CD4-positive, alpha-beta memory T cell (primary cell): ENCODE results near the gene CACNA1A. TPM values are rescaled to one million over a fixed set of nuclear protein-coding genes. Genes with fewer than 3 reads are reported as not detected.

Source experiments
- CTCF ChIA-PET: fragments of 350-600 bp; sonication (Branson Sonifier 250); formaldehyde crosslinking; loops from one replicate; lab custom pipeline; 2021; ENCODE audit warnings: inconsistent platforms; ENCODE audit not compliant: partially characterized antibody; lab: Charles Lee
- POLR2A ChIA-PET: fragments of 350-600 bp; sonication (Branson Sonifier 250); formaldehyde crosslinking; loops from one replicate; lab custom pipeline; 2021; ENCODE audit not compliant: partially characterized antibody; lab: Charles Lee
- DNase-seq, 5 donors: peaks; one replicate each; pipeline versions ENCODE4 v3.0.0 to v3.0.0-alpha.2; 2020 to 2022; ENCODE audit warnings: mixed read lengths in 1 of 5
- H3K27ac ChIP-seq: one replicate; pipeline ENCODE4 v1.7.0; 2013; ENCODE audit warnings: low read depth, low read length
- H3K27me3 ChIP-seq: 2 replicates; pipeline ENCODE4 v1.7.0; 2013; ENCODE audit warnings: mild to moderate bottlenecking, low read length, moderate library complexity; ENCODE audit not compliant: insufficient read depth
- H3K36me3 ChIP-seq: 2 replicates; pipeline ENCODE4 v1.7.0; 2013; ENCODE audit warnings: mild to moderate bottlenecking, low read length, moderate library complexity; ENCODE audit not compliant: insufficient read depth
- H3K4me1 ChIP-seq: 2 replicates; pipeline ENCODE4 v1.7.0; 2013; ENCODE audit warnings: mild to moderate bottlenecking, low read length, moderate library complexity; ENCODE audit not compliant: insufficient read depth
- H3K4me3 ChIP-seq, 2 donors: one replicate each; pipeline ENCODE4 v1.7.0; 2013; ENCODE audit warnings: low read length in 2 of 2, mild to moderate bottlenecking in 1 of 2
- H3K9me3 ChIP-seq, 2 donors: one replicate each; pipeline ENCODE4 v1.7.0; 2013; ENCODE audit warnings: low read length in 2 of 2, control low read depth in 1 of 2; ENCODE audit not compliant: control insufficient read depth in 1 of 2
- H3K27ac Mint-ChIP-seq, 7 donors: one replicate each; pipeline ENCODE4 v1.8.0; 2020 to 2021; ENCODE audit warnings: mixed read lengths in 7 of 7, mild to moderate bottlenecking in 6 of 7, inconsistent platforms in 3 of 7, moderate library complexity in 3 of 7
- H3K27me3 Mint-ChIP-seq, 2 donors: one replicate each; pipeline ENCODE4 v1.8.0; 2020 to 2021; ENCODE audit warnings: mixed read lengths in 2 of 2
- H3K36me3 Mint-ChIP-seq, 2 donors: one replicate each; pipeline ENCODE4 v1.8.0; 2020 to 2021; ENCODE audit warnings: mixed read lengths in 2 of 2, inconsistent platforms in 1 of 2, mild to moderate bottlenecking in 1 of 2
- H3K4me1 Mint-ChIP-seq, 4 donors: one replicate each; pipeline ENCODE4 v1.8.0; 2020 to 2021; ENCODE audit warnings: mixed read lengths in 4 of 4, mild to moderate bottlenecking in 1 of 4
- H3K4me3 Mint-ChIP-seq, 8 donors: one replicate each; pipeline ENCODE4 v1.8.0; 2020 to 2021; ENCODE audit warnings: mixed read lengths in 8 of 8, mild to moderate bottlenecking in 7 of 8, moderate library complexity in 6 of 8, inconsistent platforms in 3 of 8
- H3K9me3 Mint-ChIP-seq, 8 donors: one replicate each; pipeline ENCODE4 v1.8.0; 2020 to 2021; ENCODE audit warnings: mixed read lengths in 8 of 8, mild to moderate bottlenecking in 5 of 8, inconsistent platforms in 3 of 8, moderate library complexity in 1 of 8
- intact Hi-C: fragments of 100-400 bp; cut with micrococcal nuclease; formaldehyde crosslinking; loops from one replicate; pipeline ENCODE4 v1.15.1; 2023
- polyA plus RNA-seq, 2 donors: library from polyadenylated mRNA; unstranded; fragments of 300-500 nt; fragmentation: Illumina TruSeq; gene quantifications; one replicate each; pipeline ENCODE4 v1.2.3, GENCODE V29; 2021
- total RNA-seq, 2 experiments: library from RNA; stranded (reverse); gene quantifications; one replicate each; pipeline ENCODE4 v1.2.3, GENCODE V29; 2021

The CACNA1A gene
- total and polyA plus RNA-seq, 4 experiments from 2014 or later: 0.19 to 0.35 (median 0.26) TPM

DNA sequence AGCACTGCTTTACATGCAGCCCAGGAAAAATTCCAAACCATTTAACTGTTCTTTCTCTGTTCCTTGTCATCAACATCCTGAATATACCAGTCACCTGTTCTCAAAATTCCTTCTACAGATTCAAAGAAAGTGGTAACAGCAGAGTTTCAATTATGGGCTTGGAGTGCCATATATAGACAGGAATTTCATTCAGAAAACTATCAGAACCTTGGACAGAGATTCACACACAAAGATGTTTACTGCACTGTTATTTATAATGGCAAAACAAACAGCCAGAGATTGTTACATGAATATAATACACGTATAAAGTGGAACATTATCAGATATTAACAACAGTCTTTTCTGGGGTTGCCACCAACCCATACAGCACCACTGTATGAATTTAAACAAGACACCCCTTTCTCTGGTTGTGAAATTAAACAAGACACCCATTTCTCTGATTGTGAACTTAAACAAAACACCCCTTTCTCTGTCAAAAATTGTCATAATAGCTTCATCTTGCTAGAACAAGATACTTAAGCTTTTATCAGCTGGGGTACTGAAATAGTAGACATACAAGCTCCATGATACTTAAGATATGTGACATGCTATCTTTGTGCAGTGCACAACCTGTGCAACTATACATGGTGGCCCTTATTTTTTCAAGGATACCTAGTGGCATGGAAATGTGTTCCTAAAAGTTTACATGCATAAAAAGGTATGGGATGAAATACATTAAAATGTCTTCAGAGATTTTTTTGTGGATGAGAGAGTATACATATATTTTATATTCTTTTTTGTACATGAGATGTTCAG, 12.6 kb downstream of the CACNA1A start:
- no peak overlapping the region for H3K27ac ChIP-seq
- H3K36me3 ChIP-seq: no peaks in the 10 kb centered on the region
- peaks cover 2 to 21% (median 12%) of the 10 kb centered on the region in 8 donors for H3K9me3 Mint-ChIP-seq
- no peaks in the 10 kb centered on the region for H3K36me3 Mint-ChIP-seq
- intact Hi-C loops: no loop called here
- ChIA-PET POLR2A (no interaction called here), CTCF (no interaction called here)
- no peaks in the 10 kb centered on the region for H3K4me1 ChIP-seq
- H3K27me3 ChIP-seq: no peaks in the 10 kb centered on the region
- H3K4me3 ChIP-seq: no peak overlapping the region
- H3K4me3 Mint-ChIP-seq: no peak overlapping the region
- H3K27me3 Mint-ChIP-seq: peaks cover 33 to 37% of the 10 kb centered on the region in 2 donors
- H3K9me3 ChIP-seq: no peaks in the 10 kb centered on the region
- no peaks in the 10 kb centered on the region for H3K4me1 Mint-ChIP-seq
- H3K27ac Mint-ChIP-seq: no peak overlapping the region
- no peak for DNase-seq

DNA sequence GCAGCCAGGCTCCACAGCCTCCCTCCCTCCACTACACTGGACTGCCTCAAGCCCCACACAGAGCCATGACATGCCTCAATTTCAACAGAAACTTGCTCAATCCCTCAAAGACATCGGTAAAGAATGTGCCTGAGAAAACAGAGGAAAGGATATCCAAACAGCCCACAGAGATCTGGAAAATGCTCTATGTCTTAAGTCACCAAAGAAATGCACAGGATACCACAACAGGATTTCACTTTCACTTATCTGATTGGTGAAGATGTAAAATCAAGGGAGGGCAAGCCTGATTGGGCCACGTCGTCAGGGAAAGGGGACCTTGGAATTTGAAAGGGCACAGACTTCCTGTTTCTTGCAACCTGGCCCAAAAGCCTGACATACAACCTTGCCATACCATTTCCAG, 14.2 kb downstream of the CACNA1A start:
- Mint-ChIP-seq H3K4me1 (no peaks in the 10 kb centered on the region), H3K27ac (no peak overlapping the region), H3K36me3 (no peaks in the 10 kb centered on the region), H3K9me3 (peaks cover 0 to 21% (median 12%) of the 10 kb centered on the region in 8 donors), H3K27me3 (peaks cover 33 to 38% of the 10 kb centered on the region in 2 donors), H3K4me3 (no peak overlapping the region)
- Histone ChIP-seq H3K9me3 (no peaks in the 10 kb centered on the region), H3K27ac (no peak overlapping the region), H3K27me3 (no peaks in the 10 kb centered on the region), H3K4me1 (no peaks in the 10 kb centered on the region), H3K4me3 (no peak overlapping the region), H3K36me3 (no peaks in the 10 kb centered on the region)
- intact Hi-C loops: no loop called here
- POLR2A ChIA-PET: no interaction called here
- no peak for DNase-seq
- CTCF ChIA-PET: no interaction called here

DNA sequence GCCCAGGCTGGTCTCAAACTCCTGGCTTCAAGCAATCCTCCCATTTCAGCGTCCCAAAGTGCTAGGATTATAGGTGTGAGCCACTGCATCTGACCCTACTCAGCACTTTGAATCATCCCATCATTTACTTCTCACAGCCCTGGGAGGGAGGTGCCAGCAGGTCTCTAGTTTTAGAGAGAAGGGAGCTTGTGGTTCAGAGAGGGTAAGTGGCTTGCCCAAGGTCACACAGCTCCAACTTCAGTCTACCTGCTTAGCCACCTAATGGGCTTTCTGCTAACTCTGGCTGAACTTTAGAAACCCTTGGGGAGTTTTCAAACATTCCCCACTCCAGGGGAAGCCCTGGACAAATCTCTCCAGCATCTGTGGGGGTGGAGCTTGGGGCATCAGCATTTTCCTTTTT, 18.3 kb downstream of the CACNA1A start:
- DNase-seq: no peak
- Histone ChIP-seq H3K36me3 (no peaks in the 10 kb centered on the region), H3K27ac (no peak overlapping the region), H3K4me3 (no peak overlapping the region), H3K4me1 (no peaks in the 10 kb centered on the region), H3K27me3 (no peaks in the 10 kb centered on the region), H3K9me3 (peaks cover 0 to 4% of the 10 kb centered on the region in 2 donors)
- Mint-ChIP-seq H3K36me3 (no peaks in the 10 kb centered on the region), H3K27me3 (peaks cover 26 to 32% of the 10 kb centered on the region in 2 donors), H3K4me1 (no peaks in the 10 kb centered on the region), H3K4me3 (no peak overlapping the region), H3K27ac (no peak overlapping the region), H3K9me3 (peaks cover 2 to 19% (median 11%) of the 10 kb centered on the region in 8 donors)
- intact Hi-C loops: no loop called here
- POLR2A ChIA-PET: no interaction called here
- CTCF ChIA-PET: no interaction called here

DNA sequence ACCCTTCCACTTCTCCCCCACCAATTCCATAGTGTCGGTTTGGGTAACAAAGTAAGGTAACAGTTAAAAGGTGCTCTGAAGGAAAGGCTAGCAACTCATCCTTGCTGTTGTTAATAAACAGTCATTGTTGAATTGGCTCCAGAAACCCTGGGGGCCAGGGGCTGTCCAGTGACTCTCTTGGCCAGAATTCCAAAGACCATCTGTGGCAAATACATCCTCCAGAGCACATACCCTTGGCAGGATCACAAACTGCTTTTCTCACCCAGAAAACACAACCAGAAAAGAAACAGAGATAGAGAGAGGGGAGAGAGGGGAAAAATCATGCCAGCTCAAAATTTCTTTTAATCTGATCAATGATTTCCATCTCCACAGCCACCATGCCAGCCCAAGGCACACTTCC, 22.1 kb downstream of the CACNA1A start:
- H3K4me3 ChIP-seq: no peak overlapping the region
- no peak for DNase-seq
- peaks cover 0 to 4% of the 10 kb centered on the region in 2 donors for H3K9me3 ChIP-seq
- CTCF ChIA-PET: no interaction called here
- intact Hi-C loops: no loop called here
- POLR2A ChIA-PET: no interaction called here
- H3K36me3 ChIP-seq: no peaks in the 10 kb centered on the region
- no peaks in the 10 kb centered on the region for H3K4me1 ChIP-seq
- no peaks in the 10 kb centered on the region for H3K27me3 ChIP-seq
- Mint-ChIP-seq H3K27me3 (peaks cover 12 to 23% of the 10 kb centered on the region in 2 donors), H3K27ac (no peak overlapping the region), H3K36me3 (no peaks in the 10 kb centered on the region), H3K4me3 (no peak overlapping the region), H3K4me1 (no peaks in the 10 kb centered on the region), H3K9me3 (peaks cover 2 to 17% (median 11%) of the 10 kb centered on the region in 8 donors)
- H3K27ac ChIP-seq: no peak overlapping the region

DNA sequence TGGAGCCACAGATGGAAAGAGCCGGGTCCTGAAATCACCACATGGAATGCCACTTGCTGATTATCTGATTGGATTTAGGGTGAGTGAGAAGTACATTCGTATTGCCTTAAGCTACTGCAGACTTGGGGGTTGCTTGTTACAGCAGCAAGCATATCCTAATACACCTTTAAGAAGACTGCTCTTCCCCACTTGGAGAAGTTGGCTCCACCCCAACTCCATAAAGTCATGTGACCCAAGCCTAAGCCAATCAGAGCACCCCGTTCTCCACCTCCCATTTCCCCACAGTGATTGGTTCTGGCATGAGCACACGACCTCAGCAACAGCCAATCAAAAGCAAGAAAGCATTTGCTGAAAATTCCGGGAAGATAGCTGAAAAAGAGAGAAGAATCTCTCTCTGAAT, 23.1 kb downstream of the CACNA1A start:
- Mint-ChIP-seq H3K27ac (no peak overlapping the region), H3K9me3 (peaks cover 2 to 19% (median 12%) of the 10 kb centered on the region in 8 donors), H3K4me3 (peak overlapping the region in 1 of 8 donors; percentile 13), H3K4me1 (no peaks in the 10 kb centered on the region), H3K27me3 (peaks cover 9 to 20% of the 10 kb centered on the region in 2 donors), H3K36me3 (no peaks in the 10 kb centered on the region)
- Histone ChIP-seq H3K27me3 (no peaks in the 10 kb centered on the region), H3K36me3 (no peaks in the 10 kb centered on the region), H3K4me1 (no peaks in the 10 kb centered on the region), H3K27ac (no peak overlapping the region), H3K9me3 (peaks cover 0 to 4% of the 10 kb centered on the region in 2 donors), H3K4me3 (no peak overlapping the region)
- no peak for DNase-seq
- intact Hi-C loops: no loop called here
- POLR2A ChIA-PET: no interaction called here
- CTCF ChIA-PET: no interaction called here

DNA sequence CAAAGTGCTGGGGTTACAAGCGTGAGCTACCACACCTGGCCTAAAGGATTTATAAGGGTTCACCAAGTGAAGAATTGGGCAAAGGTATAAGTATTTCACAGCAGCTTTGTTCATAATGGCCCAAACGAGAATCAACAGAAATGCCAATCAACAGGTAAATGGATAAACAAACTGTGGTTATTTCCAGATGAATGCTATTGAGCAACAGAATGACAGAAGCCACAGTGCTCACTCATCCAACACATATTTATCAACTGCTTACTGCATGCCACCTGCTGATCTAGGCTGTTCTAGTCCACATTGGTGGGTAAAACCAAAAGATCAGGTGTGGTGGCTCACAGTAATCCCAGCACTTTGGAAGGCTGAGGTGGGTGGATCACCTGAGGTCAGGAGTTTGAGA, 27.7 kb downstream of the CACNA1A start:
- ChIA-PET POLR2A (no interaction called here), CTCF (no interaction called here)
- no peaks in the 10 kb centered on the region for H3K4me1 ChIP-seq
- H3K27ac ChIP-seq: no peak overlapping the region
- DNase-seq: no peak
- Mint-ChIP-seq H3K4me3 (no peak overlapping the region), H3K9me3 (peaks cover 12 to 53% (median 39%) of the 10 kb centered on the region in 8 donors), H3K4me1 (no peaks in the 10 kb centered on the region), H3K36me3 (peaks cover 1 to 9% of the 10 kb centered on the region in 2 donors), H3K27me3 (peaks cover 9 to 23% of the 10 kb centered on the region in 2 donors), H3K27ac (no peak overlapping the region)
- no peaks in the 10 kb centered on the region for H3K36me3 ChIP-seq
- intact Hi-C loops: no loop called here
- peaks cover 0 to 14% of the 10 kb centered on the region in 2 donors for H3K9me3 ChIP-seq
- H3K4me3 ChIP-seq: no peak overlapping the region
- H3K27me3 ChIP-seq: no peaks in the 10 kb centered on the region

DNA sequence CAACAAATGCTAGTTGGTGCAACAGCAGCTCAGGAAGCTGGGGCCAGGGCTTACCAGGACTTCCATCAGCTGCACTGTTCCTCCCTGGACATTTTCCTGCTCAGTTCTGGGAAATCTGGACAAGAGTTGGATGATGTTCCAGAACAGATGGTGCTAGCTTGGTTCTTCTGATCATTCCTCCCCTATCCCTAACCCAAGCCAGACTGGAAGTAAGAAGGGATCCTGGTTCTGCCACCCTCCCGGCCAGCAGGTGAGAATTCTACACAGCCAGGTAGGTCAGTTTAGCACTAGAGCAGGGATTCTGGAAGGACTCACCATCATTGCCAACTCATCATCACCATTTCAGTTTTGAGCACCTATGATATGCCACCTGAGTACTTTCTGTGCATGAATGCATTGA, 30.2 kb downstream of the CACNA1A start:
- CTCF ChIA-PET: no interaction called here
- H3K27me3 ChIP-seq: peaks cover under 1% of the 10 kb centered on the region
- H3K27me3 Mint-ChIP-seq: peaks cover 8 to 23% of the 10 kb centered on the region in 2 donors
- H3K36me3 Mint-ChIP-seq: peaks cover 1 to 9% of the 10 kb centered on the region in 2 donors
- H3K9me3 Mint-ChIP-seq: peaks cover 12 to 54% (median 31%) of the 10 kb centered on the region in 8 donors
- no peaks in the 10 kb centered on the region for H3K36me3 ChIP-seq
- intact Hi-C loops: no loop called here
- H3K4me1 Mint-ChIP-seq: no peaks in the 10 kb centered on the region
- H3K27ac ChIP-seq: no peak overlapping the region
- peaks cover 0 to 9% of the 10 kb centered on the region in 2 donors for H3K9me3 ChIP-seq
- no peak for DNase-seq
- H3K4me3 ChIP-seq: no peak overlapping the region
- H3K4me1 ChIP-seq: no peaks in the 10 kb centered on the region
- H3K27ac Mint-ChIP-seq: no peak overlapping the region
- POLR2A ChIA-PET: no interaction called here
- H3K4me3 Mint-ChIP-seq: no peak overlapping the region
